Effector CD8-positive, alpha-beta T cell (primary cell): ENCODE measurements around the gene DTWD2.

ENCODE experiments used
- DNase-seq: peaks from one replicate; lab custom pipeline; 2025; lab: John Stamatoyannopoulos, UW
- total RNA-seq, 4 experiments: gene quantifications; one replicate each; lab custom pipeline; 2026; lab: John Stamatoyannopoulos, UW

Gene DTWD2, protein sequence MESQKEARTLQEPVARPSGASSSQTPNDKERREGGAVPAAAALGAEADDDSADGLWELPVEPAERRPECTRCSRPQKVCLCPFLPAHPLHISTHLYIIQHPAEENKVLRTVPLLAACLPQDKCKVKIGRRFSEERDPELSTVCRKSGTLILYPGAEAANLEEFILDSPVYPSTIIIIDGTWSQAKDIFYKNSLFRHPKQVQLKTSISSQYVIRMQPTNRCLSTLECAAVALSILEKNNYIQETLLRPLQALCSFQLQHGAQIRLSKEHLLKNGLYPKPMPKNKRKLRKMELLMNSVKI
- 2.9 to 4.3 (median 4.1) reads per million in 4 experiments for total RNA-seq

DNA sequence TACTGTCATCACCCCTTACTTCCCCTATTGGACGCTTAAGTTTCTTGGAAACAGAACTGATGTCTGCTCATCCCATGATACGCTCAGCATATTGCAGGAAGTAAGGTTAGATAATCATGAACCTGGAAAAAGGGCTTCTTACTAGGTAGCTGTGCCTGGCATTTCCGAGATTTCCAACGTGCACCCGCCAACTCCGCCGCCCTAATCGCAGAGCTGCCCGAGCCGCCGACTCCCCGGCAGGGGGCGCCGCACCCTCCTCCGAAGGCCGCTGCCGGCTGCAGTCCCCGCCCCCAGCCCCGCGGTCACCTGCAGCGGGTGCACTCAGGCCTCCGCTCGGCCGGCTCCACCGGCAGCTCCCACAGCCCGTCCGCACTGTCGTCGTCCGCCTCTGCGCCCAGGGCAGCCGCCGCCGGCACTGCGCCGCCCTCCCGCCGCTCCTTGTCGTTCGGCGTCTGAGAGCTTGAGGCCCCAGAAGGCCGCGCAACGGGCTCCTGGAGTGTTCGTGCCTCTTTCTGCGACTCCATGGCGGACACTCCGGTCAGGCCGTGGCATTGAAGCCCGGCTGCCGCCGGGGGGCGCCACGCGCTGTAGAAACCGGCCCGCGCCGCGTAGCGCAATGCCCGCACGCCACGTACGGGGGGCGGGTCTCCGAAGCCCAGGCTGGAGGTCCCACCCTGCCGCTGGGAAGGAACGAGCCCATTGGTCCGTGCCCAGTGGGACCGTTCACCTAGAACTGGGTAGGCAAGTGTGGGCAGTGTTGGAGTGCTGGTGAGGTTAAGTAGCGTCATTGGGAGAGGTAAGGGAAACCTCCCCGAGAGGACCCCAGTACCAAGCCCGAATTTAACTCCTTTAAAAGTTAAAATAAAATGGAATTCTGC is at the start of gene DTWD2:
Gene DTWD2, minus strand, starts transcription at position 560 of the 878 bp plus-strand sequence. Its CDS starts 36 bp downstream, at position 524.
- DNase-seq, result peak; percentile 87

DNA sequence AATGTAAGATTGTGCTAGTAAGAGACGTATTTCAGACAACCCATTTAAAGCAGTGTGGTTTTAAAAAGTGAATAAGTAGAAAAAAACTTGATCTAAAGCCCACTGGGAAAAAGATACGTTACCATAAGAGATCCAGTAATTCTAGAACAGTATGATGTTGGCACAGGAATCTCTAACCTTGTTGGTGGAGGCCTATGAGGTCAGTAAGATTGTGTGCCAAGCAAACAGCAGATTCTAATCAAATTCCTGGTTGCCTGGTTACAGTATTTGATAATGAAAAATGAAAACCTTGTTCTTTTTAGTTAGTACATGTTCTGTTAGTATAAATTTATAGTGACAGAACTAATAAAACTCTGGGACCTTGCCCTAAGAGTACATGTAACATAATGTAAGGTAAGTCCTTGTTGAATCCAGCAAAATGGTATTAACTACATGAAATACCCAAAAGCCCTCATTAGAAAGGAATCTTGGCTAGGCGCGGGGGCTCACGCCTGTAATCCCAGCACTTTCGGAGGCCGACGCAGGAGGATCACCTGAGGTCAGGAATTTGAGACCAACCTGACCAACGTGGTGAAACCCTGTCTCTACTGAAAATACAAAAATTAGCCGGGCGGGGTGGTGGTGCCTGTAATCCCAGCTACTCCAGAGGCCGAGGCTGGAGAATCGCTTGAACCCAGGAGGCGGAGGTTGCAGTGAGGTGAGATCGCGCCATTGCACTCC is 49.3 kb upstream of the DTWD2 start:
- no peak for DNase-seq

GRCh38 chr5:119036101-119036762 is 47.9 kb upstream of the DTWD2 start:
- no peak for DNase-seq

- no peak for DNase-seq
These were observed 44.8 kb upstream of the DTWD2 start for GRCh38 chr5:119033135-119033534.

- no peak for DNase-seq
These were observed 44.3 kb upstream of the DTWD2 start for GRCh38 chr5:119032656-119033055.

- no peak for DNase-seq
These were observed 43.6 kb upstream of the DTWD2 start for GRCh38 chr5:119031905-119032304.

DNA sequence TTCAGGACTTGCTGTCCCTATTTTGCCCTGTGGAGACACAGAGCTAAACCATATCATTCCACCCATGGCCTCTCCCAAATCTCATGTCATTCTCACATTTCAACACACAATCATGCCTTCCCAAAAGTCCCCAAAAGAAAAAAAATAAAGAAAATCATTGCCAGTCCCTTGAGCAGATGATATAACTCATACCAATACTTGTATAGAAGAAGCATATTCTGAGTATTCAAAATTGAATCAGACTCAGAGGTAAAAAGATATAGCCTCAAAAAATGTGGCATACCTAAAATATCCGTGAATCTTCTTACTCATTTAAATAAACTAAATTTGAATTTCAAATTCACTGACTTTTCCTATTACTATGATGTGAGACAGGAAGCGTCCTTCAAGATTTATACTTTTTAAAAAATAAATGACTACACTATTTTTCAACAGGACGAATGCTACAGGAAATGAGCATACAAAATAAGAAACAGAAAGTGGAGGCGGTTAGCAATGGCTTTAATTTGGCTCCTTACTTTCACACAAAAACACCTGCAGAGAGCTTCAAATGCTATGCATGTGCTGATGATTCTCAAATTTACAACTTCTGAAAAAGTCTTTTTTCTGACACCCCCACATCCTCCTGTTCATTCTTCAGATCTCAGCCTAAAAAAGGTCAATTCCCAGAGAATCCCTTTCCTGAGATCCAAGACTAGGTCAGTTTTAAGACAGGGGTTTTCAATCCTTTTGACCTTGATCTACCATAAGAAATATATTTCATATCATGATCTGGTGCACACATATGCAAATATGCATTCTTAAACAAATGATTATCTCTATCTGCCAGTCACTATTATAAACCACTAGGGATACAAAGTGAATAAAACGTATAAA is 42.9 kb upstream of the DTWD2 start:
- DNase-seq, result no peak

GRCh38 chr5:119028575-119028974 is 40.2 kb upstream of the DTWD2 start:
- DNase-seq, result no peak

GRCh38 chr5:119022773-119023172 is 34.4 kb upstream of the DTWD2 start:
- DNase-seq, result no peak

- DNase-seq, result no peak
These were observed 33.8 kb upstream of the DTWD2 start for GRCh38 chr5:119022017-119022745.

DNA sequence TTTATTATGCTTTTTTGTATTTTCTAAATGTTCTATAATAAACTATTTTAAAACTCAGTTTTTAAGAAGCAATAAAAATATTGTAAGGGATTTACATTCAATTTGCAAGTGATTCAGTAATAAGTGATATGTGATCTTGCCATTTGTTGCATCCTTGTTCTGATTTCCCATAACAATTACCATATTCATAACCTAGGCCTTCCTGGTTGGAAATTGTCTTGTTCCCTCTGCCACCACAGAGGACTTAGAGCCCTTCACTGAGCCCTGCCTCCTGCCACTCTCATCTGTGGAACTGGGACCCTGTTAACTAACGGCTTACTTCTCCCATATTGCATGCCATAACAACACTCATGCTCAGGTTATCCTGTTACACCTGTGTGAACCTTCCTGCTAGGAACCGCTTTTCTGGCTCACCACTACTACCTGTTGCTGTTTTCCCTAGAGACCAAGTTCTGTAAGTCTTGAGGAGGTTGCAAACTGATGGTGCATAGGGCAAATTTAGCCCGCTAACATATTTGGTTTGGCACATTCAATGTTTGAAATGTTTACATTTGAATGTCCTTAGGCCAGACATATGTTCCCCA is 32.9 kb upstream of the DTWD2 start:
- DNase-seq, result no peak

- DNase-seq, result no peak
These were observed 31.6 kb upstream of the DTWD2 start for GRCh38 chr5:119019949-119020348.

DNA sequence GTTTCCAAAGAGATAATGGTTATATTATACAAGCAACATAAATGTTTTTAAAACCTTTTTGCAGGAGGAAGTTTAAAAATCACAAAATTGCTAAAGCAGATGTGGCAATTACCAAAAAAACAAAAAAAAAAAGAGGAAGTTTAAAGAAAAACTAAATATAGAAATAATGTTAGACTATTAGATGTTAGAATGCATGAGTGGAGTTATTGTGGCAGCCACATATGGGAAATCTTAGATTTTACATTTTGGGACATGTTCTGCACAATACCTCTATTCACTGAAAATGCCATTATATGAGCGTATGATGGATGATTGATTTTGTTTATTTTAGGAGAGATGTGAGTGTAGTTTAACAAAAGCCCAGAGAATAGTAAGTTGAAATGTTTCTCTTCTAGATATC is 31.2 kb upstream of the DTWD2 start:
- DNase-seq, result no peak

DNA sequence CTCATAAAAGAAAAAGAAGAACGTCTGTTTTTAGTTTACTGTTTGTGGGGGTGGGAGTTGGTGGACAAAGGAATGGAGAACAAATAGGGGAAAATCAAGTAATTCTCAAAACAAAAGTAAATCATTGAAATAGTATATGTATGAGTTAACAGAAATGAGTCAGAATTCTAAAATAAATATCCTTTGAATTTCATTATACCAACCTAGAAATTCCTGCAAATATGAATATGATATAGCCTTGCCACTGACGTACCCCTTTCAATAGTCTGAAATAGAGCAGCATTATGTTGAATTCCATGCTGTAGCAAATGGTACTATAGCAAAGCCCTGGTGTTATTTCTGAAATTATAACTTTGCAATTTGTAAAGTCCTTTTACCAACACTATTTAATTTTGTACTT is 29.6 kb upstream of the DTWD2 start:
- no peak for DNase-seq

GRCh38 chr5:119016125-119016774 is 27.9 kb upstream of the DTWD2 start:
- no peak for DNase-seq

DNA sequence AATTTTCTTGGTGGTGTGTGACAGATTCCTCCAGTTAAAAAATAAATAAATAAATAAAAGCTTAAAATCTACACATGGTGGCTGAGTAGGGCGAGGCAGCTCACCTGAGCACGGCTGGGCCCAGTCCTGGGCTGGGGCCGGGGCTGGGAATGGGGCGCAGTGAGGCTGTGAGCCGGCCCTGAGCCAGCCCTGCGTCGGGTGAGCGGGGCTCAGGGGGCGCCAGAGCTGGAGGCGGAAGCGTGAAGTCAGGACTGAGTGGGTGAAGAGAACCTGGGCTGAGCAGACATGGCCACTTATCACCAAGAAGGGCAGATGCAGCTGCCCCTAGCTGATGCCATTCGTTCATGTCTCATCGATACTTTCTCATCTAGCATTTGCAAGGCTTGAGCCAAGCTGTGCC is 22.8 kb upstream of the DTWD2 start:
- DNase-seq, result no peak

DNA sequence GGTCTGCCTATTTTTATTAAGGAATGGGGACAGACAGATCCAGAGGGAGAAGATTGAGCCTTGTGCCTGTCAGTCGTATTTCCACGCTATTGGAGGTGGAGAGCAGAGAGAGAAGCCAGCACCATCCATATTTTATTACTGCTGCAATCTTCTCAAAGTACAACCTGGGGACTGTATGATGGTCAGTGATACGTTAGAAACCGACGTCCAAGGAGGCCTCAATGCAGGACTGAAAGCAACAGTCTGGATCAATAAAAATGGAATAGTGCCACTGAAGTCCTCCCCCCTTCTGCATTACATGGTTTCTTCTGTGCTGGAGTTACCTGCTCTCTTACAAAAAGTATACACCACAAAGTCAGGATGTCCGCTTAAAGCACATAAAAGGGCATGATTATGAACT is 21.9 kb upstream of the DTWD2 start:
- no peak for DNase-seq

- no peak for DNase-seq
These were observed 20.8 kb upstream of the DTWD2 start for GRCh38 chr5:119009131-119009530.

DNA sequence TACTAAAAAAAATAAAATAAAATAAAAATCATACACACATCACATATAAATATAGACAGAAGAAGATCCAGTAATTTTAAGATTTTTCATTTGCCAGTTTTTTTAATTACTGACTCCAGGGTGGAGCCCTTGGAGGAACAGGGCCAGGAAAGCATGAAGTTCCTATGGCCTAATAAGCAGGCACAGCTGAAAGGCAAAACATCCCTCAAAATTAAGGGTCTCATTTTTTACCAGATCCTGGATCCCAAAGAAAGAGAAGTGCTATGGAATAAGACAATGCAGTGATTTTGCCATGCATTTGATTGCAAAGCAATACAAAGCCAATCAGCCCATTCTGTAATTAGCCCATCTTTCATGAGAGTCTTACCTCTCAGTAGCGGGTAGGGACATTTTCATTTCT is 11.3 kb upstream of the DTWD2 start:
- DNase-seq, result no peak
